Lower leg skin (tissue), 4 donors: ENCODE measurements around the gene CDH13. TPM values are rescaled to one million over a fixed set of nuclear protein-coding genes. Genes with fewer than 3 reads are reported as not detected.

Experiments
- DNase-seq, 2 donors: peaks; one replicate each; pipeline ENCODE4 v3.0.0-alpha.2; 2019; ENCODE audit warnings: low spot score in 2 of 2
- H3K4me3 ChIP-seq: fragments of 200-600 bp; sonication (generic); 2 replicates; pipeline ENCODE4 v1.5.1; 2017; ENCODE audit warnings: mild to moderate bottlenecking, low read depth; ENCODE audit not compliant: poor library complexity, severe bottlenecking
- CTCF ChIP-seq, 3 donors: fragments of 450-650 bp; IDR thresholded peaks; one replicate each; pipeline ENCODE4 v1.5.1; 2016; ENCODE audit warnings: antibody characterized with exemption in 3 of 3, mild to moderate bottlenecking in 3 of 3, moderate library complexity in 2 of 3
- POLR2A ChIP-seq, 2 donors: fragments of 450-650 bp; IDR thresholded peaks; one replicate each; pipeline ENCODE4 v1.6.1; 2016 to 2017; ENCODE audit warnings: antibody characterized with exemption in 2 of 2, mild to moderate bottlenecking in 1 of 2, moderate library complexity in 1 of 2
- WGBS, 2 donors: methylation state at CpG; one replicate each; pipeline ENCODE4 v1.1.5; 2018; 5-methylcytosine and 5-hydroxymethylcytosine counted together
- intact Hi-C: fragments of 100-400 bp; cut with DNase I; formaldehyde crosslinking; loops from one replicate; pipeline ENCODE4 v1.15.0; 2023; ENCODE audit warnings: low total_unique reads
- total RNA-seq, 4 donors: library from RNA; depleted of rRNA; stranded (reverse); fragments of >200 nt; gene quantifications; one replicate each; pipeline ENCODE4 v1.1.0, GENCODE V29; 2016

CDH13 gene
- total RNA-seq, 4 donors from 2014 or later = 102 to 246 (median 155) TPM

GRCh38 chr16:83552228-83552627 is 925.5 kb downstream of the CDH13 start:
- no peak overlapping the region for H3K4me3 ChIP-seq
- 86 to 89% methylated on average over 3 of the region's 3 CpGs for WGBS, 2 donors
- DNase-seq = no peak
- intact Hi-C loops = no loop called here
- TF ChIP-seq CTCF (IDR thresholded peaks at IDR 0.05) (no peak), POLR2A (IDR thresholded peaks at IDR 0.05) (no peak)

GRCh38 chr16:83552930-83553329 is 926.2 kb downstream of the CDH13 start:
- 76 to 86% methylated on average over 10 of the region's 10 CpGs for WGBS, 2 donors
- intact Hi-C loops = no loop called here
- no peak for DNase-seq
- no peak for TF ChIP-seq CTCF (IDR thresholded peaks at IDR 0.05)
- no peak overlapping the region for H3K4me3 ChIP-seq

GRCh38 chr16:83554096-83554495 is 927.3 kb downstream of the CDH13 start:
- DNase-seq = no peak
- H3K4me3 ChIP-seq = no peak overlapping the region
- intact Hi-C loops = no loop called here
- 56 to 64% methylated on average over 3 of the region's 3 CpGs for WGBS, 2 donors
- TF ChIP-seq CTCF (IDR thresholded peaks at IDR 0.05) = no peak

DNA sequence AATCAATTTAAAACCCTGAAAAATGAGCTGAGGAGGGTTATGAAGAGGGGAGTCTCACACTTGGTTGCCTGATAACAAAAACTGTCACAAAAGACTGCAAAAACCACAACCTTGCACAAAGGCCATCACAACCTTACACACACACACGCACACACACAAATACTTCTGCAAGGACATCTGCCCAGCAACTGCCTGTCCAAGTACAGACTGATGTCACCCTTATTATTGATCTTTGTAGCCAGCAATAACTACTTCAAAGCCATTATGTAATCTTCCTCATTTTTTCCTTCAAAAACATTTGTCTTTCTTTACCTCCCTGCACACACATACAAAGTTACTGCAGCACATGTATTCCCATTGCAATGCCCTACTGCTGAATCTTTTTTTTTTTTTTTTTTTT is 927.8 kb downstream of the CDH13 start:
- WGBS, 2 donors = 65 to 72% methylated on average over 1 of the region's 1 CpG
- H3K4me3 ChIP-seq = no peak overlapping the region
- TF ChIP-seq CTCF (IDR thresholded peaks at IDR 0.05) = no peak
- TF ChIP-seq POLR2A (IDR thresholded peaks at IDR 0.05) = no peak
- no peak for DNase-seq
- intact Hi-C loops = no loop called here

DNA sequence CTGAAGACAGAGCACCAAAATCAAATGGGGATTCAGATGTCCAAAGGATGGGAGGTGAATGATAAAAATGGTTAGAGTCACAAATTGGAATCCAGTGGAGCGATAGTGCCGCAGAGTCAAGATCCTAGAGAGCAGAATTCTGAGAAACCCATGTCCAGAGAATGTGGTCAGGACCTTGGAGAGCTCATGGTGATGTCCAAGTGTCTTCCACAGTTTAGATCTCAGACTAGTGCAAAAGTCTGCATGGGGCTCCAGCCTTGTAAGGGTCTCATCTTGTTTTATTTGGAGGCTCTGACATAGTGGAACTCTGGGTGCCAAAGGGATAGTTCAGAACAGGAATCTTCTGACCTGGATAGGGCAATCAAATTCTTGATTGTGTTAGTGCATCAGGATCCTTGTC is 935.1 kb downstream of the CDH13 start:
- no peak for TF ChIP-seq CTCF (IDR thresholded peaks at IDR 0.05)
- no peak for TF ChIP-seq POLR2A (IDR thresholded peaks at IDR 0.05)
- H3K4me3 ChIP-seq = no peak overlapping the region
- intact Hi-C loops = no loop called here
- DNase-seq = no peak
- WGBS, 2 donors = 84 to 91% methylated on average over 2 of the region's 2 CpGs

DNA sequence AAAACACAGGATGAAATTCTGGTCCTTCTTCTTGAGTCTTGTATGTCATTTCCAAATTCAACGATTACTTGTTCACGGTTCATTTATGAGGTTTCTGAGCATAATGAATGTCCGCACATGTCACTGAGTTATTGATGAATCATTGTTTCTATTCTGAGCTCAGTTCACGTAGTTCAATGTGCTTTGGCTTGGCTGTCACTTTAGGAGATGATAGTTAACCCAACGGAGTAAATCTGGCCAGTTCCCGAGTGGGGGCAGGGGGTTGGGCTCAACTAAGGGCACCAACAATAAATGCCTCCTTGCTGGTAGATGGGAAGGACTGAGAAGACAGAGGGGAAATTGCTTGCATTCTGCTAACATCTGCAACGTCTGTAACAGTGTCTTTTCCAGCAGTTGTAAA is 941.6 kb downstream of the CDH13 start:
- no peak for TF ChIP-seq CTCF (IDR thresholded peaks at IDR 0.05)
- TF ChIP-seq POLR2A (IDR thresholded peaks at IDR 0.05) = no peak
- intact Hi-C loops = no loop called here
- no peak for DNase-seq
- no peak overlapping the region for H3K4me3 ChIP-seq
- 71 to 72% methylated on average over 7 of the region's 7 CpGs for WGBS, 2 donors
